Heart left ventricle (tissue), 16 donors: Measurements from ENCODE around the gene PGS1. TPM values are rescaled to one million over a fixed set of nuclear protein-coding genes. Genes with fewer than 3 reads are reported as not detected.

Experiments used
- ATAC-seq, 4 donors: fragments of 200-7000 bp; cut with Tn5 transposase; one replicate each; pipeline ENCODE4 v1.9.1; 2020 to 2022; ENCODE audit warnings: moderate library complexity in 4 of 4, mild to moderate bottlenecking in 3 of 4, moderate number of reproducible peaks in 1 of 4
- DNase-seq, 5 donors: peaks; one replicate each; pipeline ENCODE4 v3.0.0-alpha.2; 2020
- H3K27ac ChIP-seq, 12 donors: fragments of 200-600 bp; sonication (generic) in 4 of 12; one replicate each; pipeline versions ENCODE4 v1.5.0 to v1.8.0; 2016 to 2022; ENCODE audit warnings: mild to moderate bottlenecking in 2 of 12
- H3K27me3 ChIP-seq, 9 donors: fragments of 200-600 bp; sonication (generic) in 2 of 9; one replicate each; pipeline versions ENCODE4 v1.5.1 to v1.8.0; 2016 to 2022; ENCODE audit warnings: mild to moderate bottlenecking in 3 of 9
- H3K36me3 ChIP-seq, 9 donors: fragments of 200-600 bp; sonication (generic) in 2 of 9; one replicate each; pipeline versions ENCODE4 v1.5.0 to v1.8.0; 2018 to 2022; ENCODE audit warnings: mild to moderate bottlenecking in 2 of 9
- H3K4me1 ChIP-seq, 12 donors: fragments of 200-600 bp; sonication (generic) in 4 of 12; one replicate each; pipeline versions ENCODE4 v1.5.0 to v1.8.0; 2016 to 2022; ENCODE audit warnings: mild to moderate bottlenecking in 3 of 12
- H3K4me3 ChIP-seq, 12 donors: fragments of 200-600 bp; sonication (generic) in 4 of 12; one replicate each; pipeline versions ENCODE4 v1.5.0 to v1.8.0; 2017 to 2022; ENCODE audit warnings: mild to moderate bottlenecking in 9 of 12, moderate library complexity in 4 of 12
- H3K9me3 ChIP-seq, 12 donors: fragments of 200-600 bp; sonication (generic) in 4 of 12; one replicate each; pipeline versions ENCODE4 v1.5.0 to v1.8.0; 2016 to 2022; ENCODE audit warnings: mild to moderate bottlenecking in 1 of 12
- POLR2A ChIP-seq, 2 donors: fragments of 450-650 bp; IDR thresholded peaks; one replicate each; pipeline ENCODE4 v1.6.1; 2017; ENCODE audit warnings: antibody characterized with exemption in 2 of 2, mild to moderate bottlenecking in 2 of 2, moderate library complexity in 2 of 2
- WGBS, 4 donors: extraction: QIAGEN DNeasy Blood & Tissue Kit in 2 of 4; methylation state at CpG; one replicate each; pipeline versions ENCODE4 v1.1.5 to v1.1.7; 2013 to 2018; 5-methylcytosine and 5-hydroxymethylcytosine counted together
- intact Hi-C, 10 donors: fragments of 100-400 bp; cut with DNase I; formaldehyde crosslinking; loops; one replicate each; pipeline versions ENCODE4 v1.11.1 to v1.14.2; 2022
- polyA plus RNA-seq, 2 donors: library from polyadenylated mRNA; stranded (reverse); fragments of 200-250 nt; gene quantifications; one replicate each; pipeline ENCODE4 v1.2.3, GENCODE V29; 2013
- total RNA-seq, 9 donors: library from RNA; depleted of rRNA in 2 of 9; stranded (reverse); fragments of >200 nt in 2 of 9; fragmentation: NEBNext Ultra II Directional in 3 of 9; extraction: Animal tissue kit (Norgen Biotek cat#: 25700) in 3 of 9; gene quantifications; one replicate each; pipeline versions ENCODE4 v1.1.0 to v1.2.4, GENCODE V29; 2016 to 2023
- TF ChIP-seq, protein P1 (sequence below), 12 donors: fragments of 200-600 bp; sonication (generic) in 4 of 12; IDR thresholded peaks; one replicate each; pipeline versions ENCODE4 v1.5.0 to v1.8.0; 2018 to 2022; ENCODE audit warnings: antibody characterized with exemption in 12 of 12, mild to moderate bottlenecking in 5 of 12
- donor health status: ischemic (EF 13 %, LVEDD 7.1; RV severe dilation, severe dysfunction).
- donor health status: healthy with polysubstance abuse.
- donor health status: DM: no; HTN: yes; CAD: no.
- donor health status: DM: no; HTN: no; CAD: no.
- donor health status: ischemic (EF 25% LVEDD 6.9; RV normal size, moderate dysfunction).
- donor health status: ischemic (EF 25% LVEDD 5.7; RV mildly dilated, moderate dysfunction).
- donor health status: healthy.
- donor health status: DM: yes; HTN: yes; CAD: no.
- donor health status: ischemic (EF 35%, LVEDD 5.7; RV mildly dilated, moderate dysfunction).
- donor health status: nonischemic (EF 11% LVEDD 7.7; RV severe dilation, severe dysfunction).
- donor health status: DM: yes; HTN: yes; CAD: no.
- donor health status: PGD.
- donor health status: ischemic (EF 29% LVEDD 5.4; RV normal size, mild dysfunction).
- donor health status: nonischemic (EF 23%, LVEDD 6.1; RV moderate dilation, normal function).

The PGS1 gene
- total and polyA plus RNA-seq, 11 donors = 11.9 to 32.8 (median 17.3) TPM

GRCh38 chr17:78379131-78379491 is 662 bp downstream of the PGS1 start:
- no peak for ATAC-seq
- H3K36me3 ChIP-seq = peaks cover 0 to 10% (median 0%) of the 10 kb centered on the region in 9 donors
- H3K4me3 ChIP-seq = peak overlapping the region; percentile 68 to 99 (median 94)
- WGBS, 4 donors = 6 to 8% (median 8%) methylated on average over 5 to 7 of the region's 7 CpGs
- peak overlapping the region; percentile 66 to 98 (median 86) for H3K27ac ChIP-seq
- no peak for DNase-seq
- TF ChIP-seq, protein P1, sequence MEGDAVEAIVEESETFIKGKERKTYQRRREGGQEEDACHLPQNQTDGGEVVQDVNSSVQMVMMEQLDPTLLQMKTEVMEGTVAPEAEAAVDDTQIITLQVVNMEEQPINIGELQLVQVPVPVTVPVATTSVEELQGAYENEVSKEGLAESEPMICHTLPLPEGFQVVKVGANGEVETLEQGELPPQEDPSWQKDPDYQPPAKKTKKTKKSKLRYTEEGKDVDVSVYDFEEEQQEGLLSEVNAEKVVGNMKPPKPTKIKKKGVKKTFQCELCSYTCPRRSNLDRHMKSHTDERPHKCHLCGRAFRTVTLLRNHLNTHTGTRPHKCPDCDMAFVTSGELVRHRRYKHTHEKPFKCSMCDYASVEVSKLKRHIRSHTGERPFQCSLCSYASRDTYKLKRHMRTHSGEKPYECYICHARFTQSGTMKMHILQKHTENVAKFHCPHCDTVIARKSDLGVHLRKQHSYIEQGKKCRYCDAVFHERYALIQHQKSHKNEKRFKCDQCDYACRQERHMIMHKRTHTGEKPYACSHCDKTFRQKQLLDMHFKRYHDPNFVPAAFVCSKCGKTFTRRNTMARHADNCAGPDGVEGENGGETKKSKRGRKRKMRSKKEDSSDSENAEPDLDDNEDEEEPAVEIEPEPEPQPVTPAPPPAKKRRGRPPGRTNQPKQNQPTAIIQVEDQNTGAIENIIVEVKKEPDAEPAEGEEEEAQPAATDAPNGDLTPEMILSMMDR (IDR thresholded peaks at IDR 0.05) = no peak
- TF ChIP-seq POLR2A (IDR thresholded peaks at IDR 0.05) = no peak
- intact Hi-C loops = loop anchor here in 1 of 10 donors (2.0 kb wide), 1 partner anchor 18 kb away; no protein-coding TSS in a partner anchor
- H3K9me3 ChIP-seq = no peaks in the 10 kb centered on the region
- H3K4me1 ChIP-seq = peaks cover 7 to 94% (median 51%) of the 10 kb centered on the region in 12 donors
- H3K27me3 ChIP-seq = no peaks in the 10 kb centered on the region

GRCh38 chr17:78380370-78380769 is 1.9 kb downstream of the PGS1 start:
- TF ChIP-seq, protein P1 (IDR thresholded peaks at IDR 0.05) = no peak
- no peak for TF ChIP-seq POLR2A (IDR thresholded peaks at IDR 0.05)
- no peak overlapping the region for H3K4me3 ChIP-seq
- peak overlapping the region in 1 of 12 donors; percentile 98 for H3K27ac ChIP-seq
- WGBS, 4 donors = 80 to 90% (median 85%) methylated on average over 5 of the region's 5 CpGs
- peaks cover 11 to 94% (median 58%) of the 10 kb centered on the region in 12 donors for H3K4me1 ChIP-seq
- DNase-seq = no peak
- peaks cover 0 to 15% (median 0%) of the 10 kb centered on the region in 9 donors for H3K36me3 ChIP-seq
- intact Hi-C loops = loop anchor here in 4 of 10 donors (5.0 kb wide), 2 partner anchors 37 to 42 kb away; no protein-coding TSS in a partner anchor
- ATAC-seq = no peak
- no peaks in the 10 kb centered on the region for H3K9me3 ChIP-seq
- no peaks in the 10 kb centered on the region for H3K27me3 ChIP-seq

DNA sequence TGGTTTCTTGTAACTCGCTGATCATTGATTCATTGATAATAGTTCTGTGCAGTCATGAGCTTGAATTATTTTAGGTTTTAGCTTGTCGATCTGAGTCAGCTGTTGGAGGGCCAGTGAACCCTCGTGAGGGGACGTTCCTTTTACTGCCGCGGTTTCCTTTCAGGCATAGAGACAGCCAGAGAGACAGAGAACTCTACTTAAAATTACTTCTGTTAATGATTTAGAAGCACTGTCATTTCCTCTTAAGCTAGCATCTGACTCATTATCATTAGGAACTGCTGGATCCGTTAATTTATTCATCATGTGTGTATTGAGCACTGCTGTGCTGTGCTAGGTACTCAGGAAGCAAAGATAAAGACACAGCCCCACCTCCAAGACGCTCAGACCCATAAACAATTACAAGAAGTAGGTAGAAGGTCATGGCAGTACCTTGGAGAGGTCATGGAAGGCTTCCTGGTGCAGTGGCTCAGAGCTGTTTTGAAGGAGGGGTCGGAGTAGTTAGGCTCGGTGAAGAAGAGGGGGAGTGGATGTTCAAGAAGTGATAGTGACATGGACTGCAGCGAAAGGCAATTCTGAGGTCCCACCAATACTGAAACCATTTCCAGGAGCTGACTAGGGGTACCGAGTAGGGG is 3.3 kb downstream of the PGS1 start:
- Histone ChIP-seq H3K4me3 (peak overlapping the region in 2 of 12 donors; percentile 2 to 37), H3K27ac (peak overlapping the region in 11 of 12 donors; percentile 7 to 98 (median 56)), H3K27me3 (no peaks in the 10 kb centered on the region), H3K4me1 (peaks cover 11 to 94% (median 67%) of the 10 kb centered on the region in 12 donors), H3K36me3 (peaks cover 0 to 15% (median 0%) of the 10 kb centered on the region in 9 donors), H3K9me3 (no peaks in the 10 kb centered on the region)
- DNase-seq (no peak), ATAC-seq (peak in 3 of 4 donors; percentile 23 to 66 (median 42))
- intact Hi-C loops = loop anchor here in 4 of 10 donors (5.0 kb wide), 2 partner anchors 36 to 41 kb away; no protein-coding TSS in a partner anchor
- TF ChIP-seq, protein P1 (IDR thresholded peaks at IDR 0.05) = no peak
- TF ChIP-seq POLR2A (IDR thresholded peaks at IDR 0.05) = no peak
- WGBS, 4 donors = 51 to 58% (median 53%) methylated on average over 12 of the region's 12 CpGs

GRCh38 chr17:78383725-78384471 is 5.4 kb downstream of the PGS1 start:
- DNase-seq (peak; percentile 68 to 89 (median 78)), ATAC-seq (peak; percentile 61 to 87 (median 78))
- peak overlapping the region in 1 of 12 donors; percentile 12 for H3K4me3 ChIP-seq
- H3K27me3 ChIP-seq = no peaks in the 10 kb centered on the region
- H3K4me1 ChIP-seq = peaks cover 20 to 100% (median 85%) of the 10 kb centered on the region in 12 donors
- 45 to 53% (median 48%) methylated on average over 15 of the region's 15 CpGs for WGBS, 4 donors
- intact Hi-C loops = loop anchor here in 4 of 10 donors (5.0 kb wide), 2 partner anchors 33 to 38 kb away; no protein-coding TSS in a partner anchor
- peaks cover 0 to 15% (median 0%) of the 10 kb centered on the region in 9 donors for H3K36me3 ChIP-seq
- TF ChIP-seq POLR2A (IDR thresholded peaks at IDR 0.05) = no peak
- TF ChIP-seq, protein P1 (IDR thresholded peaks at IDR 0.05) = no peak
- peak overlapping the region; percentile 22 to 98 (median 71) for H3K27ac ChIP-seq
- no peaks in the 10 kb centered on the region for H3K9me3 ChIP-seq
